Measurements from ENCODE around the gene DUSP10.

DNA sequence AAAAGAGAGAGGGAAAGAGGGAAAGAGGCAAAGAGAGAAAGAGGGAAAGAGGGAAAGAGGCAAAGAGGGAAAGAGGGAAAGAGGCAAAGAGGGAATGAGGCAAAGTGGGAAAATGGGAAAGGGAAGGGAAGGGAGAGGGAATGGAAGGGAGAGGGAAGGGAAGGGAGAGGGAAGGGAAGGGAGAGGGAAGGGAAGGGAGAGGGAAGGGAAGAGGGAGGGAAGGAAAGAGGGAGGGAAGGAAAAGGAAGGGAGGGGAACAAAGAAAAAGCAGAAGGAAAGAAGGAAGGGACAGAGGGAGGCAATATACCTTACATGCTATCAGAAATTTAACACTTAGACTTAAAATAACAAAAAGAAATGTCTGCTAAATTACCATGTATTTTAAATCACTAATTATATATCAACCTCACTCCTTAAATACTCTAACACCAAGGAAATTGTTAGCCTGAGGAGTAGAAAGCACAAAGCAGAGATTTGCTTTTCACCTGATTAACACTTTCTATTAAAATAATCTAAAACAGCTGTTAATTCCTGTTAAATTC, 41.8 kb downstream of the DUSP10 start:
- TF ChIP-seq, protein P1, sequence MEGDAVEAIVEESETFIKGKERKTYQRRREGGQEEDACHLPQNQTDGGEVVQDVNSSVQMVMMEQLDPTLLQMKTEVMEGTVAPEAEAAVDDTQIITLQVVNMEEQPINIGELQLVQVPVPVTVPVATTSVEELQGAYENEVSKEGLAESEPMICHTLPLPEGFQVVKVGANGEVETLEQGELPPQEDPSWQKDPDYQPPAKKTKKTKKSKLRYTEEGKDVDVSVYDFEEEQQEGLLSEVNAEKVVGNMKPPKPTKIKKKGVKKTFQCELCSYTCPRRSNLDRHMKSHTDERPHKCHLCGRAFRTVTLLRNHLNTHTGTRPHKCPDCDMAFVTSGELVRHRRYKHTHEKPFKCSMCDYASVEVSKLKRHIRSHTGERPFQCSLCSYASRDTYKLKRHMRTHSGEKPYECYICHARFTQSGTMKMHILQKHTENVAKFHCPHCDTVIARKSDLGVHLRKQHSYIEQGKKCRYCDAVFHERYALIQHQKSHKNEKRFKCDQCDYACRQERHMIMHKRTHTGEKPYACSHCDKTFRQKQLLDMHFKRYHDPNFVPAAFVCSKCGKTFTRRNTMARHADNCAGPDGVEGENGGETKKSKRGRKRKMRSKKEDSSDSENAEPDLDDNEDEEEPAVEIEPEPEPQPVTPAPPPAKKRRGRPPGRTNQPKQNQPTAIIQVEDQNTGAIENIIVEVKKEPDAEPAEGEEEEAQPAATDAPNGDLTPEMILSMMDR (IDR thresholded peaks at IDR 0.05) = no peak
- TF ChIP-seq EZH2phosphoT487 (IDR thresholded peaks at IDR 0.05) = no peak
- no peak for TF ChIP-seq EZH2 (IDR thresholded peaks at IDR 0.05)

Measured in neural progenitor cell (in vitro differentiated cells).